ENCODE measurements around the gene PER3.

DNA sequence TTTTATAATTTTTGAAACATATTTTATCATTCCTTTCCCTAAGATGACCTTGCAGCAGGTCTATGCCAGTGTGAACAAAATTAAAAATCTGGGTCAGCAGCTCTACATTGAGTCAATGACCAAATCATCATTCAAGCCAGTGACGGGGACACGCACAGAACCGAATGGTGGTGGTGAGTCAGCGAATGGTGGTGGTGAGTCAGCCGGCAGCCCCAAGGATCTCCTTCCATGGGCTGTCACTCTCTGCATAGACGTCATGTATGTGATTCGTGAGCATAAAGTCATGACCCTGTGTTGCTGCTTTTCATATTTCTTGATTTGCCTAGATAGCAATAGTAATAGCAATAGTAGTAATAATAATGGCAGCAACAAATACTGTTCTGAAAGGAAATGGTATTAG is 26.3 kb downstream of the PER3 start:
- no peak for TF ChIP-seq CTCF (conservative IDR thresholded peaks at IDR 0.05 in 1 of 2, IDR thresholded peaks at IDR 0.05 in 1 of 2; ENCODE audit: low read depth in 1 of 2, low read length in 2 of 2)
- no peak for TF ChIP-seq EZH2 (IDR thresholded peaks at IDR 0.05; ENCODE audit: low read length, missing control alignments)

Measured in fibroblast of lung (primary cell).